ENCODE results near the gene SEL1L2. TPM values are rescaled to one million over a fixed set of nuclear protein-coding genes. Genes with fewer than 3 reads are reported as not detected.

SEL1L2 gene
- total RNA-seq, 4 donors from 2014 or later = not detected

GRCh38 chr20:13863244-13863643 lies 127.2 kb downstream of the SEL1L2 start:
- peaks cover 13% of the 10 kb centered on the region for H3K4me1 ChIP-seq
- H3K36me3 ChIP-seq = no peaks in the 10 kb centered on the region
- no peaks in the 10 kb centered on the region for H3K9me3 ChIP-seq
- TF ChIP-seq EP300 (IDR thresholded peaks at IDR 0.05) = no peak
- no peak overlapping the region for H3K27ac ChIP-seq
- no peak overlapping the region for H3K4me3 ChIP-seq
- 57% methylated on average over 1 of the region's 1 CpG for WGBS
- no peaks in the 10 kb centered on the region for H3K27me3 ChIP-seq
- no peak for DNase-seq (ENCODE audit: low spot score in 2 of 2)

GRCh38 chr20:13862245-13862644 lies 128.2 kb downstream of the SEL1L2 start:
- Histone ChIP-seq H3K27me3 (no peaks in the 10 kb centered on the region), H3K36me3 (no peaks in the 10 kb centered on the region), H3K27ac (no peak overlapping the region), H3K4me3 (no peak overlapping the region), H3K9me3 (no peaks in the 10 kb centered on the region), H3K4me1 (peaks cover 13% of the 10 kb centered on the region)
- DNase-seq (ENCODE audit: low spot score in 2 of 2) = no peak
- 87% methylated on average over 2 of the region's 2 CpGs for WGBS
- TF ChIP-seq CTCF (IDR thresholded peaks at IDR 0.05) = no peak
- no peak for TF ChIP-seq POLR2A (IDR thresholded peaks at IDR 0.05)
- no peak for TF ChIP-seq EP300 (IDR thresholded peaks at IDR 0.05)
- no peak for TF ChIP-seq POLR2AphosphoS5 (IDR thresholded peaks at IDR 0.05)

GRCh38 chr20:13858871-13859270 lies 131.5 kb downstream of the SEL1L2 start:
- no peaks in the 10 kb centered on the region for H3K27me3 ChIP-seq
- H3K4me1 ChIP-seq = no peaks in the 10 kb centered on the region
- no peaks in the 10 kb centered on the region for H3K9me3 ChIP-seq
- no peak for DNase-seq (ENCODE audit: low spot score in 2 of 2)
- no peak overlapping the region for H3K4me3 ChIP-seq
- H3K27ac ChIP-seq = no peak overlapping the region
- TF ChIP-seq POLR2AphosphoS5 (IDR thresholded peaks at IDR 0.05) (no peak), CTCF (IDR thresholded peaks at IDR 0.05) (no peak), POLR2A (IDR thresholded peaks at IDR 0.05) (no peak), EP300 (IDR thresholded peaks at IDR 0.05) (no peak)
- H3K36me3 ChIP-seq = no peaks in the 10 kb centered on the region

GRCh38 chr20:13858439-13858838 lies 132.0 kb downstream of the SEL1L2 start:
- H3K27ac ChIP-seq = no peak overlapping the region
- WGBS = 90% methylated on average over 5 of the region's 5 CpGs
- TF ChIP-seq EP300 (IDR thresholded peaks at IDR 0.05) (no peak), CTCF (IDR thresholded peaks at IDR 0.05) (no peak), POLR2AphosphoS5 (IDR thresholded peaks at IDR 0.05) (no peak), POLR2A (IDR thresholded peaks at IDR 0.05) (no peak)

GRCh38 chr20:13857961-13858360 lies 132.5 kb downstream of the SEL1L2 start:
- no peaks in the 10 kb centered on the region for H3K9me3 ChIP-seq
- no peaks in the 10 kb centered on the region for H3K27me3 ChIP-seq
- no peak overlapping the region for H3K27ac ChIP-seq
- TF ChIP-seq CTCF (IDR thresholded peaks at IDR 0.05) (no peak), EP300 (IDR thresholded peaks at IDR 0.05) (no peak), POLR2A (IDR thresholded peaks at IDR 0.05) (no peak), POLR2AphosphoS5 (IDR thresholded peaks at IDR 0.05) (no peak)
- 67% methylated on average over 7 of the region's 7 CpGs for WGBS
- no peaks in the 10 kb centered on the region for H3K4me1 ChIP-seq
- H3K4me3 ChIP-seq = no peak overlapping the region
- no peaks in the 10 kb centered on the region for H3K36me3 ChIP-seq
- no peak for DNase-seq (ENCODE audit: low spot score in 2 of 2)

More at GRCh38 chr20:13858439-13858838, 132.0 kb downstream of the SEL1L2 start:
- Histone ChIP-seq H3K4me3 (no peak overlapping the region), H3K27me3 (no peaks in the 10 kb centered on the region), H3K4me1 (no peaks in the 10 kb centered on the region), H3K36me3 (no peaks in the 10 kb centered on the region), H3K9me3 (no peaks in the 10 kb centered on the region)
- DNase-seq (ENCODE audit: low spot score in 2 of 2) = no peak

- no peaks in the 10 kb centered on the region for H3K36me3 ChIP-seq
- H3K9me3 ChIP-seq = no peaks in the 10 kb centered on the region
- no peak for DNase-seq (ENCODE audit: low spot score in 2 of 2)
- H3K27ac ChIP-seq = no peak overlapping the region
- H3K4me3 ChIP-seq = no peak overlapping the region
- 51% methylated on average over 3 of the region's 3 CpGs for WGBS
- no peaks in the 10 kb centered on the region for H3K4me1 ChIP-seq
- H3K27me3 ChIP-seq = no peaks in the 10 kb centered on the region
- TF ChIP-seq CTCF (IDR thresholded peaks at IDR 0.05) (no peak), EP300 (IDR thresholded peaks at IDR 0.05) (no peak), POLR2A (IDR thresholded peaks at IDR 0.05) (no peak)
These were observed 133.1 kb downstream of the SEL1L2 start for GRCh38 chr20:13857304-13857703.
